Myometrial cell (primary cell): ENCODE results near the gene ZNF844. TPM values are rescaled to one million over a fixed set of nuclear protein-coding genes. Genes with fewer than 3 reads are reported as not detected.

Experiments
- total RNA-seq: library from RNA; depleted of rRNA; stranded (reverse); fragments of >200 nt; gene quantifications from 2 replicates; pipeline ENCODE4 v1.2.3, GENCODE V29; 2015

Gene ZNF844
- 0.86 and 1.9 TPM in 2 replicates for total RNA-seq

GRCh38 chr19:12064590-12065538 lies at the start of gene ZNF844:
Gene ZNF844 (plus strand): TSS chr19:12064731. CDS start chr19:12064874, 143 bp downstream.

GRCh38 chr19:12035220-12036172 lies 29.0 kb upstream of the ZNF844 start, which contains the start of gene ZNF433:
Gene ZNF433 (minus strand): TSS chr19:12035679. CDS start chr19:12035539, 140 bp downstream.

GRCh38 chr19:12052497-12053169 lies 11.9 kb upstream of the ZNF844 start, which contains the start of gene ZNF878:
Gene ZNF878 (minus strand): TSS chr19:12052961. CDS start chr19:12052801, 160 bp downstream.

Other genes with a start within 250 kb of the ZNF844 start
- 0.58 and 1.4 TPM in 2 replicates for gene ZNF439, start 216.0 kb upstream of the ZNF844 start, total RNA-seq
- 0.86 and 3.5 TPM in 2 replicates for gene ZNF69, start 176.9 kb upstream of the ZNF844 start, total RNA-seq
- gene ZNF700, start 139.6 kb upstream of the ZNF844 start, total RNA-seq: 1.4 and 4.6 TPM in 2 replicates
- 0.53 and 0.86 TPM in 2 replicates for gene ZNF763, start 99.7 kb upstream of the ZNF844 start, total RNA-seq
- 3.0 and 9.5 TPM in 2 replicates for gene ZNF433, start 29.1 kb upstream of the ZNF844 start, total RNA-seq
- gene ZNF878, start 11.8 kb upstream of the ZNF844 start, total RNA-seq: 0.18 TPM in 1 of 2 replicates, not detected in the other
- 2.6 and 3.0 TPM in 2 replicates for gene ZNF20, start 75.6 kb downstream of the ZNF844 start, total RNA-seq
- 1.2 and 3.5 TPM in 2 replicates for gene ZNF625, start 92.0 kb downstream of the ZNF844 start, total RNA-seq
- 1.4 and 1.9 TPM in 2 replicates for gene ZNF136, start 98.4 kb downstream of the ZNF844 start, total RNA-seq
- gene ZNF44, start 230.2 kb downstream of the ZNF844 start, total RNA-seq: 2.8 and 4.6 TPM in 2 replicates